Stomach (tissue), 4 donors: Measurements from ENCODE around the gene SLC25A38.

ENCODE experiments used
- POLR2A ChIP-seq, 4 donors: fragments of 450-650 bp; IDR thresholded peaks; one replicate each; pipeline ENCODE4 v1.6.1; 2016; ENCODE audit warnings: antibody characterized with exemption in 4 of 4, control low read depth in 2 of 4, mild to moderate bottlenecking in 1 of 4, moderate library complexity in 1 of 4
- POLR2AphosphoS5 ChIP-seq, 3 donors: sonication (generic); formaldehyde crosslinking; IDR thresholded peaks; one replicate each; pipeline ENCODE4 v1.6.1; 2016; ENCODE audit warnings: antibody characterized with exemption in 3 of 3
- TF ChIP-seq, protein P1 (sequence below), 7 experiments: fragments of 450-650 bp in 4 of 7; fragments of 200-600 bp in 3 of 7; sonication (generic) in 3 of 7; IDR thresholded peaks; one replicate each; pipeline ENCODE4 v1.5.1; 2016 to 2019; ENCODE audit warnings: antibody characterized with exemption in 7 of 7, control low read depth in 2 of 7, mild to moderate bottlenecking in 1 of 7

DNA sequence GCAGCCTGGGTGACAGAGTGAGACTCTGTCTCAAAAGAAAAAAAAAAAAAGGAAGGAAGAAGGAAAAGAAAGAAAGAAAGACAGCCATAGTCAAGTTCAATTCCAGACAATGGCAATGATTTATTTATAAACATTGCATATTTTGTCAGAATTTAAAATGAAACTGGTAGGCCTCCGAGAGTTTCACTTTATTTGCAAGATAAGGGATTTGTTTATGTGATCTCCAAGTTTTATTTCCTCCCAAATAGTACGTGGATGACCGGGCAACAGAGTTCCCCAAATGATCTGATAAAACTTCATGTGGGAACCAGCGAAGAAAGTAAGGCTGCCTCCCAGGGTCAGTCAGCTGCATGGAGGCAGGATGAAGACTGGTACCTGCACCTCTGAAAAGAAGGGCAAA lies 55.7 kb downstream of the SLC25A38 start:
- TF ChIP-seq, protein P1, sequence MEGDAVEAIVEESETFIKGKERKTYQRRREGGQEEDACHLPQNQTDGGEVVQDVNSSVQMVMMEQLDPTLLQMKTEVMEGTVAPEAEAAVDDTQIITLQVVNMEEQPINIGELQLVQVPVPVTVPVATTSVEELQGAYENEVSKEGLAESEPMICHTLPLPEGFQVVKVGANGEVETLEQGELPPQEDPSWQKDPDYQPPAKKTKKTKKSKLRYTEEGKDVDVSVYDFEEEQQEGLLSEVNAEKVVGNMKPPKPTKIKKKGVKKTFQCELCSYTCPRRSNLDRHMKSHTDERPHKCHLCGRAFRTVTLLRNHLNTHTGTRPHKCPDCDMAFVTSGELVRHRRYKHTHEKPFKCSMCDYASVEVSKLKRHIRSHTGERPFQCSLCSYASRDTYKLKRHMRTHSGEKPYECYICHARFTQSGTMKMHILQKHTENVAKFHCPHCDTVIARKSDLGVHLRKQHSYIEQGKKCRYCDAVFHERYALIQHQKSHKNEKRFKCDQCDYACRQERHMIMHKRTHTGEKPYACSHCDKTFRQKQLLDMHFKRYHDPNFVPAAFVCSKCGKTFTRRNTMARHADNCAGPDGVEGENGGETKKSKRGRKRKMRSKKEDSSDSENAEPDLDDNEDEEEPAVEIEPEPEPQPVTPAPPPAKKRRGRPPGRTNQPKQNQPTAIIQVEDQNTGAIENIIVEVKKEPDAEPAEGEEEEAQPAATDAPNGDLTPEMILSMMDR (IDR thresholded peaks at IDR 0.05), result no peak
- TF ChIP-seq POLR2AphosphoS5 (IDR thresholded peaks at IDR 0.05), result no peak
- no peak for TF ChIP-seq POLR2A (IDR thresholded peaks at IDR 0.05)
